HG03571 (cell line): Measurements from ENCODE around the gene CCDC192.

Source experiments
- ATAC-seq: cut with Tn5 transposase; IDR thresholded peaks from one replicate; pipeline ENCODE4 v1.9.1; 2021; ENCODE audit not compliant: unreplicated experiment

The CCDC192 gene

GRCh38 chr5:127916885-127917573 lies 213.8 kb downstream of the CCDC192 start:
- ATAC-seq: no peak

DNA sequence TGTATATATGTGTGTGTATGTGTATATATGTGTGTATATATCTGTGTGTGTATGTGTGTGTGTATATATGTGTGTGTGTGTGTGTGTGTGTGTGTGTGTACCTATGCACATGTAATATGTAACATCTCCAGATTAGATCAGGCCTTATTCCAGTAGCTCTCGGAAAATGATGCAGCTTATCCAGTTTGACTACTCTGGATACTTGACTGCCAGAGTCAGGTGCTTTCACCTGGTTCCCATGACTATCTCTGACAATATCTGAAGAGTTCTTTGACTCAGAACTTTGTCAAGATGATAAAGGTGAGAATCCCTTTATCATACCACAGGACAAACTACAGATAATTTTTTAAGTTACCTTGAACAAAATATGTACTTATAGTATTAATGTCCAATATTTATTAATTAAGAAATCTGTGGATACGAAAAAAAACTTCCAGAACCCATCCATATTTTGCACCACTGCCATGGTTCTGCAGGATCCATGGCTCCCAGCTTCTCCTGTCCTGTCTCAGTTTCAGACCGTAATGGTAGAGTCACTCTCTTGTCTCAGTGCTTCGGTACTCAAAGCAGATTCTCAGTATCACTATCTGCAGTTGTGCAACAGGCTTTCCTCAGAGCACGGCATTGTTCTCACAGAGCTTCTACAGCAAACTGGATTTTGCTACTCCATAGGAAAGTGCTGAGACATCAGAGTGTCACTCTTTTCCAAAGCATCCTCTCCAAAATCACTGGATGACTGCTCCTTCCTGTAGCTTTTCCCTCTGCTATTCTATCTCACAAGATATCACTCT lies 216.0 kb downstream of the CCDC192 start:
- no peak for ATAC-seq

DNA sequence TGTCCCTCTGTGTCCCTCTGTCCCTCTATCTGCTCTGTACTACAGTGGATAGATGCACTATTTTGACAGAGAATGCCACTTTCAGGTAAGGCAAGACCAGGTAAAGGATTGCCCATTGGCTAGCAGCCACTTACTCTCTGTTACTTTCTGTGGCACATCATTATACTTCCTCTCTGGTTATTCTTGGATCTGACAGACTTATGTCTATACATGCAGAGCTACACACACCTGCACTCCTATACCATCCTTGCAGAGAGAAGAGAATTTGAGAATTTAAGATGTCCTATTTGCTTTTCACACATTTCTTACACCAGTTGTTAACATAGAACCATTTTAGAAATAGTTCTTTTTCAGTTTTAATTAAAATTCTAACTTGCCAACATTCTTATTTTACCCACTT lies 216.6 kb downstream of the CCDC192 start:
- ATAC-seq: no peak

- ATAC-seq: no peak
Observed at GRCh38 chr5:127920936-127921335, 217.7 kb downstream of the CCDC192 start.

- no peak for ATAC-seq
Observed at GRCh38 chr5:127922603-127923002, 219.4 kb downstream of the CCDC192 start.

DNA sequence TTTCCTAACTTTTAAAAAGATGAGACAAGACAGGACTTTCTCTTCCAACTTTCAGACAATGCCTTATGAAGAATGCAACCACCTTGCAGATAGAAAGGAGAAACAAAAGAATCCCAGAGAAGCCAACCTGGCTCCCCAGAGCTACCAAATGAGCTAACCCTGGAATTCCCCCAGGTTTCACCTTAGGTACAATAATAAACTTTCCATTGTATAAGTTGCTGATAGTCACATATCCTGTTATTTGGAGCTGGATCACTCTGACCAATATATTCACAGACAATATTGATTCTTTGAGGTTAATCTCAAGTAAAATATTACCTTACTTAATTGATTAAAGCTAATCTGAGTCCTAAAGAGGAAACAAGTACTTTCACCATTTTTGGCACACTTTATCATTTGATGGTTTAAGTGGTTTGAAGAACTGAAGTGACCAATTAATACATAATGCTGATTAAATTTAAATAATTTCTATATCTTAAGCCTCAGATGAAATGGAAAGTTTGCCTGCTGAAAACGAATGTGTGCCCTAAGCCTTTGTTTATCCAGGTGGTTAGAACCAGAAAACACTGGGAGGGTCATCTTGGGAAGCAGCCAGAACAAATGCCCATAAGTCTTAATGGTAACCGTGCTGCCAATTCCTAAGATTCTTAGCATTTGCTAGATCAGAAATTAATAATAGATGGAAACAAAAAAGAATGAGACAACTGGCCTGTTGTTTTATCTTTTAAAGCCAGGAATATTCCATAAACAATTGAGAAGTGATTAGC lies 220.8 kb downstream of the CCDC192 start:
- no peak for ATAC-seq

DNA sequence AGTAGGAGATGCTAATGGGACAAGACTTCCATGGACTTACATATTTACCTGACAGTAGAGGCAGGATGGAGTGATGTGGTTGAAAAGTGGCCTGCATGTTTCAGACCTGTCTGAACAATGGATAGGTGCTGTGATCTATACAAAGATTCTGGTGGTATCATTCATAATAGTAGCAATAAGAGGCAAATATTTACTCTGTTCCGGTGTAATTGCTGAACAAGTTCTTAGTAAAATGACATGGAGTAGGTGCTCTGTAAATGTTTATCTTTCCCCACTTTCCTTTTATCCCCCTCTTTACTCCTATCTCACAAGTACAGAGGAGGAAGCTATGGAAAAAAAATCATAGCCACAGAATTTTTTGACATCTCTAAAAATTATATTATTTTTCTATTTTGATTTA lies 221.4 kb downstream of the CCDC192 start:
- ATAC-seq: no peak

GRCh38 chr5:127925916-127926315 lies 222.7 kb downstream of the CCDC192 start:
- ATAC-seq: no peak

DNA sequence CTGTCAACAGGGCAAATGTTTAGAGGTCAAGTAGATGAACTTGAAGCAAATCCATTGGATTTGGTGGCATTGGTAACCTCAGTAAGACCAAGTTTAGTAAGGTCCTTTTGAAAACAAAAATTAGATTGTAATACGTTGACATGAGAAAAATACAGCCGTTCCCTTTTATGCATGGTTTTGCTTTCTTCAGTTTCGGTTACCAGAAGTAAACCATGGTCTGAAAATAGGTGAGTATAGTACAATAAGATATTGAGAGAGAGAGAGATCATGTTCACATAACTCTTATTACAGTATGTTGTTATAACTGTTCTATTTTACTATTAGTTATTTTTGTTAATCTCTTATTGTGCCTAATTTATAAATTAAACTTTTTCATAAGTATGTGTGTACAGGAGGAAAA lies 223.8 kb downstream of the CCDC192 start:
- no peak for ATAC-seq

- no peak for ATAC-seq
Observed at GRCh38 chr5:127928053-127928452, 224.9 kb downstream of the CCDC192 start.

GRCh38 chr5:127930311-127930710 lies 227.1 kb downstream of the CCDC192 start:
- no peak for ATAC-seq

- no peak for ATAC-seq
Observed at GRCh38 chr5:127931396-127931795, 228.2 kb downstream of the CCDC192 start.

GRCh38 chr5:127933348-127933747 lies 230.2 kb downstream of the CCDC192 start:
- ATAC-seq: no peak

- no peak for ATAC-seq
Observed at GRCh38 chr5:127934791-127935256, 231.6 kb downstream of the CCDC192 start.

- no peak for ATAC-seq
Observed at GRCh38 chr5:127935398-127935797, 232.2 kb downstream of the CCDC192 start.

DNA sequence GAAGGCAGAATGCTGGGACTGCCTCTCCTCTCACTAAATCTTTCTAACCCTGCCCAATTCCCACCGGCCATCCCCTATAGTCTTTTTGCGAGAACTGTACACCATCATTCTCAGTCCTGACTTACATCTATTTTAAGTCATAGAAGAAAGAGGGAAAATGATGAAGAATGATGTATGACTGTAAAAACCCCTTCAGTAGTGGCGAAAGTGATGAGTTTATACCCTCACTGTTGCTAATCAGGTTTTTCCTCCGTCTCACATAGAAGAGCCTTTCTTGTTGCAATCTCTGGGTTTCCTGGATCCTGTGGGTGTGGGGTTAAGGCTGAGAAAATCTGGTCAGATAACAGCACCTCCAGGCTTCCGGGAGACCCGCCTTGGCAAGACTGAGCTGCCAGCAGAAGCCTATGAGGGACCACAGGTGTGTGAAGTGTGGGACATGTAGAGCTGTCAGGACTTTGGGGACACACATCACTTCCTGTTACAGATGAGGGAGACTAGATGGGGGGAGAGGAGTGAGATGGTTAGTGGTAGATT lies 233.3 kb downstream of the CCDC192 start:
- no peak for ATAC-seq

- no peak for ATAC-seq
Observed at GRCh38 chr5:127938746-127939145, 235.6 kb downstream of the CCDC192 start.

GRCh38 chr5:127940854-127941253 lies 237.7 kb downstream of the CCDC192 start:
- ATAC-seq: no peak

- no peak for ATAC-seq
Observed at GRCh38 chr5:127941646-127942045, 238.5 kb downstream of the CCDC192 start.

DNA sequence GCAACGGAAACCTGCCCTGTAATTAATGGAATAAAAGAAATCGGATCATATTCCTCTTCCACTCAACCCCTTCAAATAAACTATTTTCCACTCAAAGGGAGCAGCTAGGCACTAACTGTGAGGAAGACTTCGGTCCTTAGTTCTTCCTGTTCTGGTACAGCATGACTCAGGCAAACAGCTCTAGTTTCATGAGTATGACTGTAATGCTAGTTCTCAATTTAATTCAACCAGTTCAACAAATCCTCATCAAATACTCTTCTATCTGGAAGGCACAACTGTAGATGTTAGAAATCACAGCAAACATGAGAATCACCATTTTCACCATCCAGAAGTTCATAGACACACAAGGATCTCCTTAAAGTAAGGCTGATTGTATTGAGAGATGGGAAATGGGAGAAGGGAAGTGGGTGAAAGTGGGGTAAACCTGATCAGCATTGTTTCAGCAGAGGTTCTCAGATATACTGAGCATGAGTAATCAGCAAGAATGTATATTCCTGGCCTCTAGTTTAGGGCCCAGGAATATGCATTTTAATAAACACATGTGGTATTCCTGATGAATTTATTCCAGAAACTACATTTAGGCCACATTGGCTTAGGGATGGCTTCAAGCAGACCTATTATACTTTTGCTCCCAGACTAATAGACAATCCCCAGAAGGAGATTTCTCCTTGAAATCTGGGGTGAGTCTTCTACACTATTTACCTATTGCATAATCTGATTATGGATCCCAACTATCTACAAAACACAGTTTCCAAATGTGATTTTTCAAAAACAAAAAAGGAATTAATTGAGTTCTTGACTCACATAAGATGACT lies 239.3 kb downstream of the CCDC192 start:
- no peak for ATAC-seq

GRCh38 chr5:127943061-127943371 lies 239.8 kb downstream of the CCDC192 start:
- ATAC-seq: no peak
